PC-3 (cell line): ENCODE data around the gene HRH1. TPM values are rescaled to one million over a fixed set of nuclear protein-coding genes. Genes with fewer than 3 reads are reported as not detected.

Experiments used
- ATAC-seq: fragments of 200-7000 bp; cut with Tn5 transposase; 2 replicates; pipeline ENCODE4 v1.9.1; 2020; ENCODE audit warnings: mild to moderate bottlenecking, moderate library complexity
- BruUV-seq: library from RNA; stranded (reverse); fragments of 400-500 nt; replicated peaks from 2 replicates; lab custom pipeline; 2021; lab: Mats Ljungman, UMichigan
- CTCF ChIA-PET: fragments of 300-600 bp; sonication (Branson Sonifier 250); formaldehyde crosslinking; loops from one replicate; lab custom pipeline; 2022; ENCODE audit warnings: antibody characterized with exemption; lab: Charles Lee
- POLR2A ChIA-PET: fragments of 300-600 bp; sonication (Branson Sonifier 250); formaldehyde crosslinking; loops from one replicate; lab custom pipeline; 2022; ENCODE audit warnings: antibody characterized with exemption; ENCODE audit not compliant: unreplicated experiment; lab: Charles Lee
- DNase-seq: peaks from one replicate; pipeline ENCODE4 v3.0.0-alpha.2; 2015
- H2AFZ ChIP-seq: fragments of 300-600 bp; sonication (generic); 2 replicates; pipeline ENCODE4 v1.6.0; 2016; ENCODE audit warnings: antibody characterized with exemption, low read length
- H3F3A ChIP-seq: fragments of 300-600 bp; sonication (generic); one replicate; pipeline ENCODE4 v1.6.0; 2017; ENCODE audit warnings: antibody characterized with exemption, low read length, control low read depth, mild to moderate bottlenecking; ENCODE audit not compliant: unreplicated experiment
- H3K27ac ChIP-seq: fragments of 300-600 bp; sonication (generic); 2 replicates; pipeline ENCODE4 v1.5.1; 2016; ENCODE audit warnings: mild to moderate bottlenecking, low read length
- H3K27me3 ChIP-seq: fragments of 300-600 bp; sonication (generic); 2 replicates; pipeline ENCODE4 v1.6.1; 2016; ENCODE audit warnings: low read length, mixed read lengths
- H3K36me3 ChIP-seq: fragments of 300-600 bp; sonication (generic); 2 replicates; pipeline ENCODE4 v1.6.1; 2016; ENCODE audit warnings: low read depth, mixed run types, low read length, mixed read lengths
- H3K4me1 ChIP-seq: fragments of 300-600 bp; sonication (generic); 2 replicates; pipeline ENCODE4 v1.5.1; 2016; ENCODE audit warnings: low read length; ENCODE audit not compliant: insufficient read depth
- H3K4me2 ChIP-seq: fragments of 300-600 bp; sonication (generic); 2 replicates; pipeline ENCODE4 v1.6.0; 2016; ENCODE audit warnings: low read length
- H3K4me3 ChIP-seq: fragments of 300-600 bp; sonication (generic); 2 replicates; pipeline ENCODE4 v1.5.1; 2016; ENCODE audit warnings: mild to moderate bottlenecking, low read length, mixed read lengths
- H3K79me2 ChIP-seq: fragments of 300-600 bp; sonication (generic); 2 replicates; pipeline ENCODE4 v1.6.1; 2017; ENCODE audit warnings: low read length, mixed read lengths
- H3K9ac ChIP-seq: fragments of 300-600 bp; sonication (generic); 2 replicates; pipeline ENCODE4 v1.6.0; 2016; ENCODE audit warnings: mild to moderate bottlenecking, low read length
- H3K9me2 ChIP-seq: fragments of 300-600 bp; sonication (generic); replicated peaks from 2 replicates; pipeline ENCODE4 v1.6.1; 2016; ENCODE audit warnings: mixed run types, low read length, mixed read lengths
- H3K9me3 ChIP-seq: fragments of 300-600 bp; sonication (generic); 2 replicates; pipeline ENCODE4 v1.6.1; 2016; ENCODE audit warnings: low read length, mixed read lengths
- H4K20me1 ChIP-seq: fragments of 300-600 bp; sonication (generic); 2 replicates; pipeline ENCODE4 v1.6.1; 2016; ENCODE audit warnings: low read length, mixed read lengths
- EZH2 ChIP-seq: fragments of 300-600 bp; sonication (generic); IDR thresholded peaks from one replicate; pipeline ENCODE4 v1.6.1; 2017; ENCODE audit warnings: antibody characterized with exemption, mild to moderate bottlenecking, low read length; ENCODE audit not compliant: unreplicated experiment
- EZH2phosphoT487 ChIP-seq: fragments of 300-600 bp; sonication (generic); IDR thresholded peaks from 2 replicates; pipeline ENCODE4 v1.6.1; 2018; ENCODE audit warnings: mild to moderate bottlenecking, antibody characterized with exemption, low read length, borderline replicate concordance
- intact Hi-C: fragments of 100-400 bp; cut with micrococcal nuclease; formaldehyde crosslinking; loops from 2 replicates; pipeline ENCODE4 v1.9.0; 2023
- total RNA-seq: library from RNA; depleted of rRNA; stranded (reverse); fragments of >200 nt; gene quantifications from 2 replicates; pipeline ENCODE4 v1.2.3, GENCODE V29; 2014
- TF ChIP-seq, protein P1 (sequence below): fragments of 300-600 bp; sonication (generic); conservative IDR thresholded peaks from 2 replicates; pipeline ENCODE4 v1.5.1; 2017; ENCODE audit warnings: antibody characterized with exemption, low read depth, mild to moderate bottlenecking, low read length

Gene HRH1
- total RNA-seq, 1 experiment from 2014 or later = 5.9 TPM

DNA sequence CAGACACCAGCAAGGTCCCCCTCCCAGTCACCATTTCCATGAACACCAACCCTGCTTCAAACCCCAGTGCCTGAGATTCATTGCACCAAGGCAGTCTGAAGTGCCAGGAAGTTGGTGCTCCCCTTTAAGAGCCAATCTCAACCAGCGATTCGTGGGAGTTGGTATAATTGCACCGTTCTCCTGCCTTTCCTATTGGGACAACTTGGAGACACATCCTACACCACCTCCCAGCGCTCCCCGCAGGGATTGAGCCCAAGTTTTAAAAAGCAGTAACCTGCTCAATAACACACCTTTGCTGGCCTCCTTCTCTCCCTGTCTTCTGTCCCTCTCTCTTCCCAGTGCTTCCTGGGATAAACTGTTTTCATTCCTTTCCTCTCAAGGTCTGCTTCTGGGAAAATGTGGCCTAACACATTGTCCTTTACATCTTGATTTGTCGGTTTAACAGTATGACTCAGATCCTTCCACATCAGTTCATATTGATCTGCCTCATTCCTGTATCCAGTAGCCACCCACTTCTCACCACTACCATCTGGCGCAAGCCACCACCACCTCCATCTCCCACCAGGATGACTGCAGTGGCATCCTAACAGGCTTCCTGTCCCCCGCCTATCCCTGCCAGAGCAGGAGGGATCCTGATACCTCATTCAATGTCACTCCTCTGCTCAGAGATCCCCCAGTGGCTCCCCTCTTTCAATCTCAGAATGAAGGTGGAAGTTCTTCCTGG is 37.8 kb upstream of the HRH1 start:
- Histone ChIP-seq H2AFZ (no peak overlapping the region), H3F3A (no peaks in the 10 kb centered on the region), H4K20me1 (no peaks in the 10 kb centered on the region), H3K4me2 (no peak overlapping the region), H3K9me2 (no peaks in the 10 kb centered on the region), H3K79me2 (no peaks in the 10 kb centered on the region), H3K9me3 (no peaks in the 10 kb centered on the region), H3K4me1 (no peaks in the 10 kb centered on the region), H3K27me3 (no peaks in the 10 kb centered on the region), H3K36me3 (no peaks in the 10 kb centered on the region), H3K4me3 (no peak overlapping the region), H3K27ac (no peak overlapping the region), H3K9ac (no peak overlapping the region)
- no TSS peak for BruUV-seq
- no peak for DNase-seq
- intact Hi-C loops = no loop called here
- ChIA-PET POLR2A (no interaction called here), CTCF (no interaction called here)
- peak; percentile 29; the same call in 1 of the 2 replicates for ATAC-seq
- TF ChIP-seq EZH2phosphoT487 = no peak
- TF ChIP-seq EZH2 = no peak
- TF ChIP-seq, protein P1, sequence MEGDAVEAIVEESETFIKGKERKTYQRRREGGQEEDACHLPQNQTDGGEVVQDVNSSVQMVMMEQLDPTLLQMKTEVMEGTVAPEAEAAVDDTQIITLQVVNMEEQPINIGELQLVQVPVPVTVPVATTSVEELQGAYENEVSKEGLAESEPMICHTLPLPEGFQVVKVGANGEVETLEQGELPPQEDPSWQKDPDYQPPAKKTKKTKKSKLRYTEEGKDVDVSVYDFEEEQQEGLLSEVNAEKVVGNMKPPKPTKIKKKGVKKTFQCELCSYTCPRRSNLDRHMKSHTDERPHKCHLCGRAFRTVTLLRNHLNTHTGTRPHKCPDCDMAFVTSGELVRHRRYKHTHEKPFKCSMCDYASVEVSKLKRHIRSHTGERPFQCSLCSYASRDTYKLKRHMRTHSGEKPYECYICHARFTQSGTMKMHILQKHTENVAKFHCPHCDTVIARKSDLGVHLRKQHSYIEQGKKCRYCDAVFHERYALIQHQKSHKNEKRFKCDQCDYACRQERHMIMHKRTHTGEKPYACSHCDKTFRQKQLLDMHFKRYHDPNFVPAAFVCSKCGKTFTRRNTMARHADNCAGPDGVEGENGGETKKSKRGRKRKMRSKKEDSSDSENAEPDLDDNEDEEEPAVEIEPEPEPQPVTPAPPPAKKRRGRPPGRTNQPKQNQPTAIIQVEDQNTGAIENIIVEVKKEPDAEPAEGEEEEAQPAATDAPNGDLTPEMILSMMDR = no peak

DNA sequence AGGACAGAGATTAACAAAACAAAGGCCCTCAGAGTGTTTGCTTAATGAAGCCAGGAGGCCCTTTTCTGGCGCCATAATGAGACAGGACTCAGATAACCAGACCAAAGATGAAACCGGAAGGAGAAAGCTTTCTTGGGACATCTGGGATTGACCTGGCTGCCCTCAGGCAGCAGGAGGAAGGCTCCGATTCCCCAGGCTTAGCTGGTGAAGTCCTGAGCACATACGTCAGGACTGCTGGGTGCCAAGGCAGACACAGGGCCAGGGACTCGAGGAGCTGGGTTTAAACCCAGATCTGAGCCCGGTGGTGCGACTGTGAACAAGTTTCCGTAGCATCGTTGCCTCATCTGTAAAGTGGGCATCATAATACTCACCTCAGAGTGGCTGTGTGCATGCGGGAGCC is 36.7 kb upstream of the HRH1 start:
- no TSS peak for BruUV-seq
- no peaks in the 10 kb centered on the region for H4K20me1 ChIP-seq
- H3K27me3 ChIP-seq = no peaks in the 10 kb centered on the region
- no peaks in the 10 kb centered on the region for H3K36me3 ChIP-seq
- H3K4me3 ChIP-seq = no peak overlapping the region
- no peaks in the 10 kb centered on the region for H3K9me3 ChIP-seq
- H3K9me2 ChIP-seq = no peaks in the 10 kb centered on the region
- TF ChIP-seq EZH2 (no peak), EZH2phosphoT487 (no peak)
- TF ChIP-seq, protein P1 = no peak
- DNase-seq (no peak), ATAC-seq (no peak)
- no peaks in the 10 kb centered on the region for H3K4me1 ChIP-seq
- H3F3A ChIP-seq = no peaks in the 10 kb centered on the region
- no peak overlapping the region for H3K9ac ChIP-seq
- no peaks in the 10 kb centered on the region for H3K79me2 ChIP-seq
- CTCF ChIA-PET = no interaction called here
- no peak overlapping the region for H2AFZ ChIP-seq
- no peak overlapping the region for H3K27ac ChIP-seq
- intact Hi-C loops = no loop called here
- POLR2A ChIA-PET = no interaction called here
- no peak overlapping the region for H3K4me2 ChIP-seq

DNA sequence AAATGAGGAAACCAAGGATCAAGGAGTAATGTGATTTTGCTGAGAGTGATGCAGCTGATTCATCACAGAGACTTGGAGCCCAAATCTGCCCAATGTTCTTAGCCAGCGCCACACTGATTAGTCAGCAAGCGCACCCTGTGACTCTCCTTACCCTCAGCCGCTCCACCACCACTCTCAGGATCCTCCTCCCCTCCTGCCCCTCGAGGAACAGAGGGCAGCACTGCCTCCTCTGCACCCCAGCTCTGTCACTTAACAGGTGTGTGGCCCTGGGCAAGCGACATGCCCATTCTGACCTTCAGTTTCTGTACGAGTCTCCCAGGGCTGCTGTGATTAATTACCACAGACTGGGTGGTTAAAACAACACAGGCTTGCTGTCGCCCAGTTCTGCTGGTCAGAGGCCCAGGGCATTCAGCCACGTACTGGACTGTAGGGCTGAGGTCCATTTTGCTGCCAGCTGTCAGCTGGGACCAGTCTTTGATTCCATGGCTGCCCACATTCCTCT is 36.1 kb upstream of the HRH1 start:
- no peaks in the 10 kb centered on the region for H3K4me1 ChIP-seq
- BruUV-seq = no TSS peak
- intact Hi-C loops = no loop called here
- no peak overlapping the region for H3K4me3 ChIP-seq
- H3K4me2 ChIP-seq = no peak overlapping the region
- H2AFZ ChIP-seq = no peak overlapping the region
- ChIA-PET POLR2A (no interaction called here), CTCF (no interaction called here)
- DNase-seq (no peak), ATAC-seq (no peak)
- H4K20me1 ChIP-seq = no peaks in the 10 kb centered on the region
- no peaks in the 10 kb centered on the region for H3K9me3 ChIP-seq
- no peaks in the 10 kb centered on the region for H3K79me2 ChIP-seq
- H3K27me3 ChIP-seq = no peaks in the 10 kb centered on the region
- no peaks in the 10 kb centered on the region for H3K9me2 ChIP-seq
- no peaks in the 10 kb centered on the region for H3F3A ChIP-seq
- no peak overlapping the region for H3K27ac ChIP-seq
- H3K9ac ChIP-seq = no peak overlapping the region
- no peaks in the 10 kb centered on the region for H3K36me3 ChIP-seq
- TF ChIP-seq EZH2phosphoT487 (no peak), EZH2 (no peak)
- TF ChIP-seq, protein P1 = no peak
